Breast epithelium (tissue), 4 donors: ENCODE data around the gene LRP1. TPM values are rescaled to one million over a fixed set of nuclear protein-coding genes. Genes with fewer than 3 reads are reported as not detected.

Experiments used
- DNase-seq, 2 donors: peaks; one replicate each; pipeline ENCODE4 v3.0.0-alpha.2; 2019; ENCODE audit warnings: low spot score in 2 of 2
- H3K27ac ChIP-seq, 2 donors: fragments of 200-600 bp; sonication (generic) in 1 of 2; one replicate each; pipeline ENCODE4 v1.5.1; 2016 to 2019; ENCODE audit warnings: mild to moderate bottlenecking in 1 of 2
- H3K27me3 ChIP-seq, 2 donors: fragments of 200-600 bp; sonication (generic) in 1 of 2; one replicate each; pipeline versions ENCODE4 v1.5.1 to v1.6.0; 2017 to 2019; ENCODE audit warnings: control low read depth in 1 of 2, mild to moderate bottlenecking in 1 of 2
- H3K36me3 ChIP-seq: fragments of 200-600 bp; one replicate; pipeline ENCODE4 v1.5.1; 2019
- H3K4me1 ChIP-seq, 2 donors: fragments of 200-600 bp; sonication (generic); one replicate each; pipeline ENCODE4 v1.5.1; 2016 to 2019; ENCODE audit warnings: control low read depth in 1 of 2
- H3K4me3 ChIP-seq, 3 donors: fragments of 200-600 bp; sonication (generic); 1 replicate in 2 of 3; 2 replicates in 1 of 3; pipeline ENCODE4 v1.5.1; 2016 to 2019; ENCODE audit warnings: mild to moderate bottlenecking in 3 of 3, moderate library complexity in 2 of 3
- H3K9me3 ChIP-seq, 2 donors: fragments of 200-600 bp; sonication (generic) in 1 of 2; one replicate each; pipeline ENCODE4 v1.5.1; 2016 to 2019; ENCODE audit warnings: control low read depth in 1 of 2
- POLR2A ChIP-seq: fragments of 450-650 bp; IDR thresholded peaks from one replicate; pipeline ENCODE4 v1.6.1; 2016; ENCODE audit warnings: antibody characterized with exemption, mild to moderate bottlenecking, moderate library complexity
- POLR2AphosphoS5 ChIP-seq, 3 donors: sonication (generic); formaldehyde crosslinking; IDR thresholded peaks; one replicate each; pipeline ENCODE4 v1.6.1; 2017; ENCODE audit warnings: antibody characterized with exemption in 3 of 3
- intact Hi-C: fragments of 100-400 bp; cut with DNase I; formaldehyde crosslinking; loops from one replicate; pipeline ENCODE4 v1.15.1; 2023; ENCODE audit warnings: low total_unique reads
- total RNA-seq, 3 donors: library from RNA; depleted of rRNA; stranded (reverse); fragments of >200 nt; gene quantifications; one replicate each; pipeline ENCODE4 v1.1.0, GENCODE V29; 2016
- TF ChIP-seq, protein P1 (sequence below), 3 donors: fragments of 450-650 bp; IDR thresholded peaks; one replicate each; pipeline ENCODE4 v1.5.1; 2016 to 2017; ENCODE audit warnings: antibody characterized with exemption in 3 of 3, mild to moderate bottlenecking in 3 of 3, moderate library complexity in 3 of 3

The LRP1 gene
- total RNA-seq, 3 donors from 2014 or later, result 102 to 894 (median 240) TPM

DNA sequence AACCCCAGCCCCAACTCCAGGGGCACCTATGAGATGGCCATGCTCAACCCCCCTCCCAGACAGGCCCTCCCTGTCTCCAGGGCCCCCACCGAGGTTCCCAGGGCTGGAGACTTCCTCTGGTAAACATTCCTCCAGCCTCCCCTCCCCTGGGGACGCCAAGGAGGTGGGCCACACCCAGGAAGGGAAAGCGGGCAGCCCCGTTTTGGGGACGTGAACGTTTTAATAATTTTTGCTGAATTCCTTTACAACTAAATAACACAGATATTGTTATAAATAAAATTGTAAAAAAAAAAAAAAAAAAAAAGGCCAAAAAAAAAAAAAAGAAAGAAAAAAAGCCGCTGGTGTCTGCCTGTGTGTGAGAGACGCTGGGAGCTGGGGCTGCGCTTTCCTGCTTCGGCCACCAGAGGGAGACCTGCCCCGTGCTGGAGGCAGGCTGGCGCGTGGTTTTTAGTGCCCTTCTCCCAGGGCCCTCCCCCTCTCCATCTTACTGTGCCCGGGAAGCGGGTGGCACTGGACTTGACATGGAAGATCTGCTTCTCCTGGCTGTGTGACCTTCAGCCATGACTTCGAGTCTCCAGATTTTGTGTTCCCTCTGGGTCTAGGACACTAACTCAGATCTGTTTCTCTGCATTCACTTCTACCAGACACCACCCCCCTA, 84.9 kb downstream of the LRP1 start:
- peaks cover 7 to 8% of the 10 kb centered on the region in 2 donors for H3K4me1 ChIP-seq
- no peaks in the 10 kb centered on the region for H3K9me3 ChIP-seq
- DNase-seq, result peak; percentile 89 to 90
- H3K27ac ChIP-seq, result peak overlapping the region in 1 of 2 donors; percentile 7
- H3K36me3 ChIP-seq, result no peaks in the 10 kb centered on the region
- TF ChIP-seq, protein P1, sequence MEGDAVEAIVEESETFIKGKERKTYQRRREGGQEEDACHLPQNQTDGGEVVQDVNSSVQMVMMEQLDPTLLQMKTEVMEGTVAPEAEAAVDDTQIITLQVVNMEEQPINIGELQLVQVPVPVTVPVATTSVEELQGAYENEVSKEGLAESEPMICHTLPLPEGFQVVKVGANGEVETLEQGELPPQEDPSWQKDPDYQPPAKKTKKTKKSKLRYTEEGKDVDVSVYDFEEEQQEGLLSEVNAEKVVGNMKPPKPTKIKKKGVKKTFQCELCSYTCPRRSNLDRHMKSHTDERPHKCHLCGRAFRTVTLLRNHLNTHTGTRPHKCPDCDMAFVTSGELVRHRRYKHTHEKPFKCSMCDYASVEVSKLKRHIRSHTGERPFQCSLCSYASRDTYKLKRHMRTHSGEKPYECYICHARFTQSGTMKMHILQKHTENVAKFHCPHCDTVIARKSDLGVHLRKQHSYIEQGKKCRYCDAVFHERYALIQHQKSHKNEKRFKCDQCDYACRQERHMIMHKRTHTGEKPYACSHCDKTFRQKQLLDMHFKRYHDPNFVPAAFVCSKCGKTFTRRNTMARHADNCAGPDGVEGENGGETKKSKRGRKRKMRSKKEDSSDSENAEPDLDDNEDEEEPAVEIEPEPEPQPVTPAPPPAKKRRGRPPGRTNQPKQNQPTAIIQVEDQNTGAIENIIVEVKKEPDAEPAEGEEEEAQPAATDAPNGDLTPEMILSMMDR (IDR thresholded peaks at IDR 0.05), result peak; percentile 77 to 94 (median 83)
- peak in 2 of 3 donors; percentile 13 to 15 for TF ChIP-seq POLR2AphosphoS5 (IDR thresholded peaks at IDR 0.05)
- no peak for TF ChIP-seq POLR2A
- H3K4me3 ChIP-seq, result no peak overlapping the region
- intact Hi-C loops, result no loop called here
- peaks cover 3 to 24% of the 10 kb centered on the region in 2 donors for H3K27me3 ChIP-seq

DNA sequence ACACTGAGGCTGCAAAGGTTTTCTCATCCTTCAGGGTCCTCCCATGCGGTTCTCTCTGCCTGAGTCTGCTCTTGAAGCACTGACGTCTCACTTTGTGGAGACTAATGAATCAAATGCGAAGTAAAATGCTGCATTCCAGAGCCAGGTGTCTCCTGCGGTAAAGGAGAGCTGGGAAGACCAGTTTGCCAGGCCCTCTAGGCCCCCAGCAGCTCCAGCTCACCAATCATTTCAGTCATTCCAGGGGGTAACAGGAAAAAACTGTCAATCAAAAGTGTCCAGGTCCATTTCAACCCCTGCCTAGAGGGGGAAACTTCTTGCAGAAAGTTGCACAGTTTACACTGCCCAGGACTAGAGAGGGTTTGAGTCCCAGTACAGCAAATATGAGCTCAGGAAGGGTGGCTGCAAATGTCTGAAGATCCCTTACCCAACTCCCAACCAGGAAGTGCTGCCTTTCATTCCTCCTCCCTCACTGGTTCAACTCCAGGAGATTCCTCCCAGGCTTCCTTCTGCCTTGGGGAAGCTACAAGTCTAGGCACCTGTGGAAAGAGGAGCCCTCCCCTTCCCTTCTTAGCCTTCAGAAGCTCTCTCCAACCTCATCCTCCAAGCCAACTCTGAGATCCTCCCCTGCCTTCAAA, 85.6 kb downstream of the LRP1 start:
- peaks cover 7 to 8% of the 10 kb centered on the region in 2 donors for H3K4me1 ChIP-seq
- TF ChIP-seq, protein P1 (IDR thresholded peaks at IDR 0.05), result no peak
- TF ChIP-seq POLR2A (no peak), POLR2AphosphoS5 (IDR thresholded peaks at IDR 0.05) (no peak)
- intact Hi-C loops, result no loop called here
- no peaks in the 10 kb centered on the region for H3K9me3 ChIP-seq
- H3K27me3 ChIP-seq, result peaks cover 3 to 31% of the 10 kb centered on the region in 2 donors
- no peak overlapping the region for H3K4me3 ChIP-seq
- DNase-seq, result no peak
- no peaks in the 10 kb centered on the region for H3K36me3 ChIP-seq
- peak overlapping the region in 1 of 2 donors; percentile 4 for H3K27ac ChIP-seq

DNA sequence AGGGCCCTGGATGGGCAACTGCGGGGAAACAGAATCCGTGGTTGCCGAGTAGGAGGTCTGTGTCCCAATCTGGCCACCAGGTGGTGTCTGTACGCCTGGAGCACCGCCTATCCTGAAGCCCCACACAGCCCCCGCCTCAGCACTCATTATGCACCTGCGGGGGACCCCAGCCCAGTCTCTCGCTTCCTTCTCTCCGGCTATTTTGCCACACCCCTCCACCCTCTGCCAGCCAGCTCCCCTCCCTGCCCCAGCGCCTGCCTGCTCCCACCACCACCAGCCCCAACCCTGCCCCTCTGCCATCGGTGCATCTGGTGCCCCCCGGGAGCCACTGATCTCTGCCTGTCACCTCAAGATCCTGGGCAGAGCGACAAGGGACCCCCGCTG, 86.1 kb downstream of the LRP1 start:
- intact Hi-C loops, result no loop called here
- DNase-seq, result peak in 1 of 2 donors; percentile 46
- TF ChIP-seq POLR2AphosphoS5 (IDR thresholded peaks at IDR 0.05), result no peak
- TF ChIP-seq, protein P1 (IDR thresholded peaks at IDR 0.05), result peak in 2 of 3 donors; percentile 58 to 70
- no peak overlapping the region for H3K4me3 ChIP-seq
- H3K27me3 ChIP-seq, result peaks cover 3 to 36% of the 10 kb centered on the region in 2 donors
- no peaks in the 10 kb centered on the region for H3K36me3 ChIP-seq
- H3K27ac ChIP-seq, result no peak overlapping the region
- H3K4me1 ChIP-seq, result peaks cover 7 to 8% of the 10 kb centered on the region in 2 donors
- H3K9me3 ChIP-seq, result no peaks in the 10 kb centered on the region

DNA sequence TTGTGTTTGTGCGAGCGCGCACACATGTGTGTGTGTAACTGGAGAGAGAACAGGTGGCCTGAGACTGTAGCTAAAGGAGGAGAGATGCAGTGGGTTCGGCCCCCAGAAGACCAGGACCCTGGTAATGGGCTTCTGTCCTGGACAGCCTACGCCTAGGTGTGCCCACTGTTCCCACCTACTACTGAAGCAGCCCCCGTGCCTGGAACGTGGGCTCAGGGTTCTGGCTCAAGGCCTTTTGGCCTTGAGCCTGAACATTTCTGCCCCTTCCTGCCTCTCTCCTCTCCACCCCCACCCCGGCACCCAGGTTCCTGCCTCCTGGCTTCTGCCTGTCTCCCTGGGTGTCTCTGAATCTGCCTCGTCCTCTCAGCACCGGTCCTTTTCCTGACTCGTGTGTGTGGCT, 86.8 kb downstream of the LRP1 start:
- Histone ChIP-seq H3K27me3 (peaks cover 5 to 43% of the 10 kb centered on the region in 2 donors), H3K4me3 (no peak overlapping the region), H3K4me1 (peaks cover 7 to 8% of the 10 kb centered on the region in 2 donors), H3K27ac (no peak overlapping the region), H3K9me3 (no peaks in the 10 kb centered on the region), H3K36me3 (no peaks in the 10 kb centered on the region)
- intact Hi-C loops, result no loop called here
- no peak for TF ChIP-seq POLR2A
- TF ChIP-seq, protein P1 (IDR thresholded peaks at IDR 0.05), result no peak
- no peak for TF ChIP-seq POLR2AphosphoS5 (IDR thresholded peaks at IDR 0.05)
- DNase-seq, result no peak

DNA sequence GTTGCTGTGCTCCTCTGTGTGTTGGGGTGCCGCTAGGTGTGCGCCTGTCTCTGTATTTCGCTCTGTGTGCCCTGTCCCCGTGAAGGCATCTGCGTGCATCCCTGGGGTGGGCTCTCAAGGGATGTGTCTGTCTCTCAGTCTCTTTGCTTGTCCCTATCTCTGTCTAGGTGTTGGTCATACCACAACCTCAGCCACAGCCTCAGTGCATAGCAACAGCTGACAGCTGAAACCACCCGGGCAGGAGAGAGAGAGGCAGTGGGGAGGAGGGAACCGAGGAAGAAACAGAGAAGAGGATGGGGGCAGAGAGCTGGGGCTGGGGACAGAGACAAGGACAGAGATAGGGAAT, 87.4 kb downstream of the LRP1 start:
- H3K4me1 ChIP-seq, result peaks cover 7 to 8% of the 10 kb centered on the region in 2 donors
- TF ChIP-seq, protein P1 (IDR thresholded peaks at IDR 0.05), result no peak
- H3K9me3 ChIP-seq, result no peaks in the 10 kb centered on the region
- H3K27me3 ChIP-seq, result peaks cover 6 to 49% of the 10 kb centered on the region in 2 donors
- peak overlapping the region in 1 of 3 donors; percentile 78 for H3K4me3 ChIP-seq
- no peaks in the 10 kb centered on the region for H3K36me3 ChIP-seq
- intact Hi-C loops, result no loop called here
- no peak overlapping the region for H3K27ac ChIP-seq
- DNase-seq, result no peak
